ENCODE results near the gene ISCA2.

Gene ISCA2

DNA sequence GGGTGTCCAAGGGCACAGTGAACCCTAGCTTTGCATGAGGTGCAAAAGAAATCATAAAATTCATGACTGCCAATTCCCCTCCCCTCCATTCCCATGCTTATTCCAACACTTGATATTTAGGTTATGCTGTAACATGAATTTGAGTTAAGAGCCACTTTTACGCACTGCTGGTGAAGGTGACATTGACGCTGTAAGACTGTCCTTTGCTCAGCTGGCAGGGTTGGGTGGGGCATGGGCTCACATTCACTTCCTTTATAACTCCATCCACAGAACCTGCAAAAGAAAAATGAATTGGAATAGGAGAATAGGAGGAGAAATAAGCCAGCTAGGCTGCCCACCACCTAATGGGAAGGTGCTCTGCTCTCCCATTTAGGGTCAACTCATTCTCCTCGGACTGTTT, 7.4 kb upstream of the ISCA2 start:
- DNase-seq, result no peak

- no peak for DNase-seq
Observed at GRCh38 chr14:74488786-74489397, 4.7 kb upstream of the ISCA2 start.

DNA sequence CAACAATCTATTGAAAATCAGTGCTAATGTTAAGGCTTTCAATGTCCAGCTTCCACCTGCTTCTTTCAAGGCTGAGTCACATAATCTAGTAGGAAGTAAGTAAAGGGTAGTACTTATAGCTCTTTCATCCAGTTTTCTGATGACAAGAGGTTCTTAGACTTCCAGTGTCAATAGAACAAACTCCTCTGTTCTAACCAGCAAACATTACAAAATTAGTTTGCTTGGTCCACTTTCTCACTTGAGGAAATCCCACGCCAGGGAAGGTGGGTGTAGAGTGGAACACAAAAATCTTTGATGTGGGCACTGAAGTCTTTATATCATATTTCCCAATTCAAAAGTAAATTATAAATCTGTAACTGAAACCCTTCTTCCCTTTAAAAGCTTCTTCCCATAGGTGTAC, 3.1 kb upstream of the ISCA2 start:
- no peak for DNase-seq

DNA sequence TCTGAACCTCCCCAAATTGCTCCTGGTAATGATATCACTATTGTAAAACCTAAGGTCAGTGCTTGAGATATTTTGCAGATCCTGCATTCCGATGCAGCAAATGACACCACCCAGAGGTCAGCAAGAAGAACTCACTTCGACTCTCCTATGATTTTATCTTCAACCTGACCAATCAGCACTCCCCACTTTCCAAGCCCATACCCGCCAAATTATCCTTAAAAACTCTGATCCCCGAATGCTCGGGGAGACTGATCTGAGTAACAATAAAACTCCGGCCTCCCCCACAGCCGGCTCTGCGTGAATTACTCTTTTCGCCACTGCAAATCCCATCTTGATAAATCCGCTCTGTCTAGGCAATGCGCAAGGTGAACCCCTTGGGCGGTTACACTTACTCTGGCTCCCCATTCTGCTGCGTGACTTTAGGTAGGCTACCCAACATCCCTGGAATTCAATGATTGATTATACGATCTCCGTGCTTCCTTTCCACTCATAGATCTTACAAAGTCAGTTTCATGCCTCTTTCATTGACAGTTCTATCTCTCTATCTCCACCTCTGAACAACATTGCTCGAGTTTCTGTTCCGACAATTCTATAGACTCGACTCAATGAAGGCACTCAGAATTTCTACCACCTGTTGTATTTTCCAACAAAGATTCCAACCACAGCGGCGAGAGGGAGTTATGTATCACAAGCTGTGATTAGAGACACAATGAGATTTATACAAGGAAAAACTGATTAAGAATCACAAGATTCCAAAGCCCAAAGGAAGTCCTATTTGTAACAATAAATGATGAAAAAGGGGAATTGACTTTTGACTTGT, 1.4 kb upstream of the ISCA2 start:
- DNase-seq, result no peak

DNA sequence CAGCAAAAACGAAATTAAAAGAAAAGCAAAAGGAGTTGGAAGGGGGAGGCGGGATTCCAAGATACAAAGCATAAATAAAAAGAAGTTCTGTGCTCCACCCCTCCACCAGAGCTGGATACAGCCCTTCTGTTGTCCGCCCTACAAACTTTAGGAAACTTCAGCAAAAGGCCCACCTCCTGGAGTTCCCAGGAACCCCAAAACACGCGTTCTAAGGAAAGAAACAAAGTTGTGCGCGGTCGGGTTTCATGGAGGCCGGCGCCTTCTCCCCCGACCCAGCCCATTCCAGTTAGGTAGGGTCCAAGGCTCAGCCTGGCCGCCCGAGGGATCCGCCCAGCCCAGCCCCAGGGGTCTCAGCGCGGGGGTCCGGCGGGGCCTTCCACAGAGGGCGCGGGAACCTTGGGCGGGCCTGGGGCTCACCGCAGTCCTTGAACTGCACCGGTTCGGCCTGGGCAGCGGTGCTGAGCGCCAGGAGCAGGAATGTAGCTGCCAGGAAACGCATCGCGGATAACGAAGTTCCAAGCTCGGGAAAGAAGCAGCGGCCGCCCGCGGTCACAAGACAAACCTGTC, 706 bp upstream of the ISCA2 start, which contains the start of gene NPC2:
Gene NPC2, minus strand, starts transcription at position 530 of the 567 bp plus-strand sequence. Its CDS starts 31 bp downstream, at position 499.
- DNase-seq, result no peak

DNA sequence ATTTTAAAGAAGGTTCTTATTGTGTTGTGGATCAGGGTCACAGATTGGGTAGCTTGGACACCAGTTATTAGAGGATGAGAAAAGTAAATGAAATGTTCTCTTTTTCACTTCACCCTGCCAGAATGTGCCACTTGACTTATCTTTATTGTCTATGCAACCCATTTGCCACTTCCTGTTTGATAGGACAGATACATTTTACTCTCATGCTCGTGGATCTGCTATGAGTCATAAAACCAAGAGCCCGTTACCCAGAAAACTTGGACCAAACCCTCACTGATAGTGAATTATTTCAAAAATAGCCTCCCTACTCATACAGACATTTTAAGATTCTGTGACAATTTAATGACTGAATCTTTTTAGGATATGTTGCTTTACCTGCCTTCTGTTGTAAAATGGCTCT, 1.8 kb downstream of the ISCA2 start:
- DNase-seq, result peak; percentile 26

- no peak for DNase-seq
Observed at GRCh38 chr14:74500417-74501134, 7.0 kb downstream of the ISCA2 start.

GRCh38 chr14:74501135-74501614, 7.6 kb downstream of the ISCA2 start:
- DNase-seq, result peak; percentile 38

- DNase-seq, result no peak
Observed at GRCh38 chr14:74501691-74502090, 8.1 kb downstream of the ISCA2 start.

DNA sequence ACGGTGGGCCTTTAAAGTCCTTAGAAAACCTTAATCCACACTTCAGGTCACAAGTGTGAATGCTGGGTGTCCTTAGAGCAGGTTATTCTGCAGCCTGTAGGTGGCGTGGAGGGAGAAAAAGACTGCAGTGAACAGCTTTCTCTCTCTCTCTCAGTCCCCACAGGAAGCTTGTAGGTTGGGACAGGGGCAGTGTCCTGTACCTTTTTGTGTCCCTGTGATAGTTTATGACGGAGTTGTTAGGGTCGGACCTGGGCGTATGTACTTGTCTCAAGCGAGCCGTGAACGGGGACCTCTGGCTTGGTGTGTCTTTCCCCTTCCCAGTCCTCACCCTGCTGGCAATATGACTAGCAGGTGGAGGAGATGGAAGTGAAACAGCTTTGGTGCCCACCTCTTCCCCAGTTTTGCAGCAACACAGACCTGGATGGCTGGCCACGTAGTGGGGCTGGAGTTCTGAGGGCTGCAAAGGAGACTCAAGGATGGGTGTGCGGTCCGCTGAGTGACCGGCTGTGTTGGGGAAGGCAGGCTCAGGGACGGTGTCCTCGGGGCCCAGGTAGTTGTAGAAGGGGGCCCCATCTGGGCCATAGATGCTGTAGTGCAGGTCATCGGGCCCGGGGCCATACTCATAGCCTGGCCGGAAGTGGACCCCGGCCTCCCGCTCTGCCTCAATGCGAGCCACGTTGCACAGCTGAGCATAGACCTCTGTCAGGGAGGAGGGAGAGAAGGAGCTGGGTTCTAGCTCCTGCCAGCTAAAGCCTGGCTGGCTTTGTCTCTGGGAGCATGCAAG, 8.9 kb downstream of the ISCA2 start:
- DNase-seq, result no peak

GRCh38 chr14:74503291-74503937, 9.8 kb downstream of the ISCA2 start:
- DNase-seq, result no peak

GRCh38 chr14:74503938-74504335, 10.4 kb downstream of the ISCA2 start:
- DNase-seq, result no peak

DNA sequence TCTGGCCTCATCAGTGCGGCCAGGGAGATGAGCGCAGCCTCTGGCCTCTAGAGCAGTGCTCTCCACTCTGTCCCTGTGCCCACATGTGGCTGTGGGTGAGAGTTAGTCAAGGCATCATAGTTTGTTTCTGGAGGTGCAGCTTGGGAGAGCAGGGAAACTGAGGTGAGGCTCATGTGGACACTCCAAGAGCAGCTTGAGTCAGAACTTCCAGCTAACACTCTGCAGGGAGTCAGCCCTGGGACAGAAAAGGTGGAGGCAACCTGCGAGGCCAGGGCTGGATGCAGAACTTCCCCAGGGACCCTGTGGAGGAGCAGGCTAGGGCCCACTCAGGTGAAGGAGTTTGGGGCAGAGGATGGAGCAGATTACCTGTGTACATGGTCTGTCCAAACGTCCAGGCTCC, 10.8 kb downstream of the ISCA2 start:
- DNase-seq, result no peak

DNA sequence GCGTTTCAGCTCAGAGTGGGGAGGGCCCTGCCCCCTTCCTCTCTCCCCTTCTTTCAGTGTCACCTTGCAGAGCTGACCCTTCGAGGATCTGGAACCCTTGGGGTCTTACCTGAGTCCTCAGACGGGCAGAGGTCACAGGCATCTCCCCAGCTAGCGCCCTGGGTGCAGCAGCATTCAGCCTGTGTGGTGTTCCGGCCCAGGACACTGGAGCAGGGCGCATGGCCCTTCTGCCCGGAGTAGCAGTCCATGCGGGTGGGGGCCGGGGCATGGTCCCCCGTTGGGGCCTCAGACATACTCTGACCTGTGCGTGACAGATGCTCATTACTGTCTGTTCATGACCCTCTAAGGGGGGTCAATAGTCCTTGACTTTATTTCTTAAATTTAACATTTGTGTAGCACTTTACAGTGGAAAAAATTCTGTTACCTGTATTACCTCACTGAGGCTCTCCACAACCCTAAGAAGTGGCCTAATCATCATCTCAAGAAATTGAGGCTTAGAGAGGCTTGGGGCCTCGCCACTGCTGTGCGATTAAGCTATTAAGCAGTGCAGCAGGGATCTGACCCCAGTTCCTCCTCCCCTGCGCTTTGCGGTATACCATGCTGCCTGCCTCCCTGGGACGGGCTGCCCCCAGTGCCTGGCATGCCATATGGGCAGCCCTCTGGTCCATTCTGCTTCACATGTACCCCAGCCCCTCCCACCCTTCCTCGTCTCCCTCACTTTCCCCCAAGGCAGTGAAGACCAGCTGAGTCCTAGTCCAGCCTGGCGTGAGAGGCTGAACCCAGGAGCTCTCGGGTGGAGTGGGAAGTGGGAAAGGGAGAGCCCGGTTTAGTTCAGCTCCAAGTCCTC, 11.5 kb downstream of the ISCA2 start:
- no peak for DNase-seq

DNA sequence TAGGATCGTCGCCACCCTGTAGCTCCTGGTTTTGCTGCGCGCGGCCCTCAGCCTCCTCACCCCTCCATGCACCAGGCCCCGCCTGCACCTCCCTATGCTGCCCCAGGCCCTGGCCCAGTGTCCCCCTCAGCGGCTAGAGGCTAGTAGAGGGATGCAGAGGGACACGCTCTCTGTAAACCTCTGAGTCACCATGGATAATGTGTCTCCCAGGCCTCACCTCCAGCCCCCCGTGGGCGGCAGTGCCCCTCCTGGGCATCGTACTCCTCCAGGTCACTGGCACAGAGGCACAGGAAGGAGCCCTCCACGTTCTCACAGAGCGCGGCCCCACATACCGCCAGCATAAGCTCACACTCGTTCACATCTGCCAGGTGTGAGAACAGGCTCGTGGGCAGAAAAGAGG, 12.3 kb downstream of the ISCA2 start:
- no peak for DNase-seq

GRCh38 chr14:74506411-74506851, 12.9 kb downstream of the ISCA2 start:
- DNase-seq, result no peak

GRCh38 chr14:74507085-74507484, 13.5 kb downstream of the ISCA2 start:
- DNase-seq, result no peak

- DNase-seq, result no peak
Observed at GRCh38 chr14:74507840-74508239, 14.3 kb downstream of the ISCA2 start.

GRCh38 chr14:74508292-74508731, 14.7 kb downstream of the ISCA2 start:
- no peak for DNase-seq

- no peak for DNase-seq
Observed at GRCh38 chr14:74508844-74509428, 15.4 kb downstream of the ISCA2 start.
